NB4 (cell line): ENCODE measurements around the gene TSPO.

Source experiments
- MYC ChIP-seq: IDR thresholded peaks from 2 replicates; pipeline ENCODE4 v1.6.1; 2011; ENCODE audit warnings: low read depth, low read length
- POLR2A ChIP-seq: IDR thresholded peaks from 2 replicates; pipeline ENCODE4 v1.6.1; 2011; ENCODE audit warnings: mild to moderate bottlenecking; ENCODE audit not compliant: insufficient read length; ENCODE audit errors: extremely low read depth
- TF ChIP-seq, protein P1 (sequence below): IDR thresholded peaks from one replicate; pipeline ENCODE4 v1.5.1; 2012; ENCODE audit warnings: low read depth, low read length
- TF ChIP-seq, protein P2 (sequence below): IDR thresholded peaks from 2 replicates; pipeline ENCODE4 v1.6.1; 2011; ENCODE audit warnings: low read depth, low read length

DNA sequence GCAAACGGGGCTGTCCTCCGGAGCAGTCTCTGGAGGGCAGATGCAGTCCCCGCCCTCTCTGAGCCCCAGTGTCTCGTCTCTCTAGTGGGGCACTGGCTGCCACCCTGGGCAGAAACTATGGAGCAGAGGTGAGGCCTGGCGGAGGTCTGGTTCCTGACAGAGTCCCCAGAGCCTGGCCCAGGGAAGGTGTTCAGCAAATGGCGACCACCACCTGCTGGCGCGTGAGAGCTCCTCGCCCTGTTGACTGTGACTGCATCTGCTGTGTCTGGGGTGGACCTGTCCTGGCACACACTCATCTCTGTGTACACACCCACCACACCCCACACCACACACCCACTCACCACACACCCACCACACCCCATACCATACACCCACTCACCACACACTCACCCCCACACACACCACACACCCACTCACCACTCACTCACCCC lies 53.9 kb downstream of the TSPO start:
- no peak for TF ChIP-seq POLR2A
- TF ChIP-seq, protein P1, sequence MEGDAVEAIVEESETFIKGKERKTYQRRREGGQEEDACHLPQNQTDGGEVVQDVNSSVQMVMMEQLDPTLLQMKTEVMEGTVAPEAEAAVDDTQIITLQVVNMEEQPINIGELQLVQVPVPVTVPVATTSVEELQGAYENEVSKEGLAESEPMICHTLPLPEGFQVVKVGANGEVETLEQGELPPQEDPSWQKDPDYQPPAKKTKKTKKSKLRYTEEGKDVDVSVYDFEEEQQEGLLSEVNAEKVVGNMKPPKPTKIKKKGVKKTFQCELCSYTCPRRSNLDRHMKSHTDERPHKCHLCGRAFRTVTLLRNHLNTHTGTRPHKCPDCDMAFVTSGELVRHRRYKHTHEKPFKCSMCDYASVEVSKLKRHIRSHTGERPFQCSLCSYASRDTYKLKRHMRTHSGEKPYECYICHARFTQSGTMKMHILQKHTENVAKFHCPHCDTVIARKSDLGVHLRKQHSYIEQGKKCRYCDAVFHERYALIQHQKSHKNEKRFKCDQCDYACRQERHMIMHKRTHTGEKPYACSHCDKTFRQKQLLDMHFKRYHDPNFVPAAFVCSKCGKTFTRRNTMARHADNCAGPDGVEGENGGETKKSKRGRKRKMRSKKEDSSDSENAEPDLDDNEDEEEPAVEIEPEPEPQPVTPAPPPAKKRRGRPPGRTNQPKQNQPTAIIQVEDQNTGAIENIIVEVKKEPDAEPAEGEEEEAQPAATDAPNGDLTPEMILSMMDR = no peak
- TF ChIP-seq MYC = no peak
- TF ChIP-seq, protein P2, sequence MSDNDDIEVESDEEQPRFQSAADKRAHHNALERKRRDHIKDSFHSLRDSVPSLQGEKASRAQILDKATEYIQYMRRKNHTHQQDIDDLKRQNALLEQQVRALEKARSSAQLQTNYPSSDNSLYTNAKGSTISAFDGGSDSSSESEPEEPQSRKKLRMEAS = no peak
